Neutrophil (primary cell): ENCODE data around the gene ZFAND6.
"Not testable (repeated sequence)": the region's sequence is repeated elsewhere in the genome, so short reads cannot be mapped to it uniquely, and the experiment has no call there.

Experiments
- H3K27ac ChIP-seq: fragments of 200-600 bp; sonication (generic); 2 replicates; pipeline ENCODE4 v1.5.1; 2016; ENCODE audit warnings: mild to moderate bottlenecking, moderate library complexity
- H3K27me3 ChIP-seq: fragments of 200-600 bp; sonication (generic); 2 replicates; pipeline ENCODE4 v1.6.0; 2016; ENCODE audit warnings: mild to moderate bottlenecking
- H3K36me3 ChIP-seq: fragments of 200-600 bp; sonication (generic); 2 replicates; pipeline ENCODE4 v1.5.1; 2017
- H3K4me1 ChIP-seq, 2 experiments: fragments of 200-600 bp in 1 of 2; sonication (generic) in 1 of 2; 1 replicate in 1 of 2; 2 replicates in 1 of 2; pipeline versions ENCODE4 v1.5.1 to v1.6.1; 2013 to 2016; ENCODE audit warnings: low read depth in 1 of 2, low read length in 1 of 2, mild to moderate bottlenecking in 1 of 2, moderate library complexity in 1 of 2; ENCODE audit not compliant: control insufficient read depth in 1 of 2, insufficient read depth in 1 of 2
- H3K4me3 ChIP-seq, 2 experiments: fragments of 200-600 bp in 1 of 2; sonication (generic) in 1 of 2; 1 replicate in 1 of 2; 2 replicates in 1 of 2; pipeline ENCODE4 v1.5.1; 2013 to 2016; ENCODE audit warnings: low read depth in 1 of 2, low read length in 1 of 2, mild to moderate bottlenecking in 1 of 2, moderate library complexity in 1 of 2
- H3K9me3 ChIP-seq: fragments of 200-600 bp; sonication (generic); 2 replicates; pipeline ENCODE4 v1.5.1; 2016
- CTCF ChIP-seq: fragments of 200-600 bp; sonication (generic); IDR thresholded peaks from 2 replicates; pipeline ENCODE4 v1.5.1; 2016; ENCODE audit warnings: antibody characterized with exemption

Gene ZFAND6

GRCh38 chr15:80041494-80042253, 17.8 kb upstream of the ZFAND6 start:
- no peak overlapping the region for H3K27ac ChIP-seq
- no peak for TF ChIP-seq CTCF
- H3K27me3 ChIP-seq, result no peaks in the 10 kb centered on the region
- H3K9me3 ChIP-seq, result no peaks in the 10 kb centered on the region
- H3K36me3 ChIP-seq, result no peaks in the 10 kb centered on the region
- H3K4me1 ChIP-seq, result no peaks in the 10 kb centered on the region
- no peak overlapping the region for H3K4me3 ChIP-seq

GRCh38 chr15:80042568-80042967, 16.9 kb upstream of the ZFAND6 start:
- H3K4me1 ChIP-seq, result no peaks in the 10 kb centered on the region
- no peak overlapping the region for H3K27ac ChIP-seq
- H3K27me3 ChIP-seq, result no peaks in the 10 kb centered on the region
- H3K9me3 ChIP-seq, result no peaks in the 10 kb centered on the region
- no peak for TF ChIP-seq CTCF
- no peak overlapping the region for H3K4me3 ChIP-seq
- no peaks in the 10 kb centered on the region for H3K36me3 ChIP-seq

- not testable (repeated sequence) for H3K27me3 ChIP-seq, H3K9me3 ChIP-seq, H3K27ac ChIP-seq, H3K4me3 ChIP-seq, H3K36me3 ChIP-seq, H3K4me1 ChIP-seq
Observed at GRCh38 chr15:80045219-80045618, 14.3 kb upstream of the ZFAND6 start.

GRCh38 chr15:80049046-80049445, 10.4 kb upstream of the ZFAND6 start:
- Histone ChIP-seq H3K4me1 (no peaks in the 10 kb centered on the region), H3K9me3 (no peaks in the 10 kb centered on the region), H3K4me3 (no peak overlapping the region), H3K27ac (no peak overlapping the region), H3K36me3 (no peaks in the 10 kb centered on the region), H3K27me3 (no peaks in the 10 kb centered on the region)
- TF ChIP-seq CTCF, result no peak

- no peak for TF ChIP-seq CTCF
- Histone ChIP-seq H3K27ac (no peak overlapping the region), H3K4me3 (no peak overlapping the region), H3K36me3 (no peaks in the 10 kb centered on the region), H3K9me3 (no peaks in the 10 kb centered on the region), H3K27me3 (peaks cover 4% of the 10 kb centered on the region), H3K4me1 (no peaks in the 10 kb centered on the region)
Observed at GRCh38 chr15:80052597-80053304, 6.7 kb upstream of the ZFAND6 start.

- H3K9me3 ChIP-seq, result no peaks in the 10 kb centered on the region
- no peak overlapping the region for H3K27ac ChIP-seq
- no peaks in the 10 kb centered on the region for H3K36me3 ChIP-seq
- H3K27me3 ChIP-seq, result peaks cover 11% of the 10 kb centered on the region
- H3K4me3 ChIP-seq, result no peak overlapping the region
- peaks cover 17 to 20% of the 10 kb centered on the region in 2 experiments for H3K4me1 ChIP-seq
- no peak for TF ChIP-seq CTCF
Observed at GRCh38 chr15:80055933-80056332, 3.5 kb upstream of the ZFAND6 start.
